Pons (tissue), 1 donor: ENCODE data around the gene DENND1A.

Experiments
- DNase-seq: peaks from one replicate; pipeline ENCODE4 v3.0.0-alpha.2; 2016; ENCODE audit warnings: low spot score

Gene DENND1A

GRCh38 chr9:123394291-123395235 lies 535.4 kb downstream of the DENND1A start:
- DNase-seq, result no peak

- DNase-seq, result no peak
These were observed 537.1 kb downstream of the DENND1A start for GRCh38 chr9:123392802-123393201.

- no peak for DNase-seq
These were observed 538.0 kb downstream of the DENND1A start for GRCh38 chr9:123391946-123392345.

DNA sequence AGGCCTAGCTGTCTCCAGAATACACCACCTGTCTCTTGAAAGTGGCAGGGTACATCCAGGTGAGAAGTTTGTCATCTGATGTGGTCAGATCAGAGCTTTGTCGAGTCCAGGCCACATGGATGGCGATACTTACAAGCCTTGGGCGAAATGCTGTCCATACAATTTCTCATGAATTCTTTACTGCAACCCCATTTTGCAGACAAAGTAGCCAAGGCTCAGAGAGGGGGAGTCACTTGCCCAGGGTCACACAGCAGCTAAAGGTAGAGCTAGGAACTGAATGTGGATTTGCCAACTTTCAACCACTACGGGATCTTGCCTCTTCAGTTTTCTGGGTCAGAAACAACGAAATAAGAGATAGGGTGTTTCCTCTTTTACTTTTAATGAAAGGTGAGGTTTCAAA lies 538.7 kb downstream of the DENND1A start:
- DNase-seq, result no peak

- no peak for DNase-seq
These were observed 539.4 kb downstream of the DENND1A start for GRCh38 chr9:123390337-123391135.

- no peak for DNase-seq
These were observed 540.2 kb downstream of the DENND1A start for GRCh38 chr9:123389698-123390097.

DNA sequence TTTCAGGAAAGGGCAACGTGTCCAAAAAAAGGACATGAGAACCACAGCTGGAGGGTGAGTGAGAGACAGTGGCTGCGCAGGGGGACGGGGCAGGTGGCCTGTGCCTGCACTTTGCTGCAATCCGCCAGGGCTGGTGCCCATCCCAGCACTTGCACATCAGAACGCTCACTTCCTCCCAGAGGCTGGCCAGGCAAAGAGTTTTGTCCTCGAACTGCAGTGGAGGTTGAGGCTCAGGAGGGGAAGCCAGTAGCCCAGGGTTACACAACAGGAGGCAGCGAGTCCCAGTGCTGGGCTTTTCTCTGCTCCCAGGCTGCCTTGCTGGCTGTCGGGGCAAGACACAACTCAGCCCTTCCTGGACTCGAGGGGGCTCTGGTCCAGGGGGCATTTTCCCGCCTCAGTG lies 540.9 kb downstream of the DENND1A start:
- no peak for DNase-seq

DNA sequence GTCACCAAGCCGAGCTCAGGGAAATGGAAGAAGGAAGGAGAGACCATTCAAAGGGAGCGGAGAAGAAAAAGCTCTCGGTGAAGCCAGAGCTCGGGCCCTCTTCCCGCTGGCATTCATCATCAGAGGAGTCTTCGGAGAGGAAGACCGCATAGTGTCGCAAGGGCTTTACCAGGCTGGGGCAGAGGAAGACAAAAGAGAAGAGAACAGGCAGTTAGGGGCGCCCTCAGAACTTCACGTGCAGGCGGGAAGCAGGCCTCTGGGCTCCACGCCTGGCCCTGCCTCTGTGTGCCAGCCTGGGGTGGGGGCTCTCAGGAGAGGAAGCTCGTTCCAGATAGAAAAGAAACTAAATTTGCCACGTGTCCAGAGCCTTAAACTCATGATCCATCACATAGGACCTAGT lies 542.2 kb downstream of the DENND1A start:
- DNase-seq, result no peak

- no peak for DNase-seq
These were observed 546.3 kb downstream of the DENND1A start for GRCh38 chr9:123383512-123384170.

DNA sequence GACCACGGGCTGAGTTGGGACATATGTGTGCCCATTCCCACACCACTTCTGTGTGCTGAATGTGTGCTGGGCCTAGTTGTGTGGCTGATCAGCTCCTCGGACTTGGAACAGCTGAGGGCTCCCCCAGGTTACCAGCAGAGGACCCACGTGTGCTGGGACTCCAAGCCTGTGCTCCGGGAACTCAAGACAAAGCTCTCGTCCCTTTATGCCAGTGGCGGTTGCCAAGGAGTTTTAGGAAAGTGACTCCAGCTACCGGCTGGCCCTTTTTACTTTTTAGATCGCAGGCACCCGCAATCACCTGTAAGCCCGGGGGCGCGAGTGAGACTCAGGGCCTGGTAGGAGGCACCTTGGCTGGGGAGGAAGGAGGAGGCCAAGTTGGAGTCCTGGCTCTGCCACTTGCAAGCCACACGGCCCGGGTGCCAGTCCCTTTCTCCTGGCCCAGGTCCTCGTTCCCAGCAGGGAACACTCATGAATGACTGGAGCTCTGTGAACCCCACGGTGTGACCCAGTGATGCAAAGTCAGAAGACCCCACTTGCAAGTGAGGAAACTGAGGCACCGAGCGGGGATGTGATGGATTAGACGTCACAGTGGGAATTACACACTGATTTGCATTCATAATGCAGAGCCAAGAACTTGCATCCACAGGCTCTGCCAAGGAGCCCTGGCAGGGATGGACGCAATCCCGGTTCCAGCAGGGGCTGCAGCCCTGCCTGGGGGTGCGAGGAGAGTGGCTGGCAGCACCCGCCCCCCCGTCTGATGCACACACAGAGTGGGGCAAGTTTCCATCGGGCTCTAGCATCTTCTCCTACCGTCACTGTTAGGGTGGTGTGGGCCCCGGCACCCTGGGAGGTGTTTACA lies 547.0 kb downstream of the DENND1A start:
- DNase-seq, result peak; percentile 31

GRCh38 chr9:123380852-123381705 lies 548.8 kb downstream of the DENND1A start:
- DNase-seq, result no peak

DNA sequence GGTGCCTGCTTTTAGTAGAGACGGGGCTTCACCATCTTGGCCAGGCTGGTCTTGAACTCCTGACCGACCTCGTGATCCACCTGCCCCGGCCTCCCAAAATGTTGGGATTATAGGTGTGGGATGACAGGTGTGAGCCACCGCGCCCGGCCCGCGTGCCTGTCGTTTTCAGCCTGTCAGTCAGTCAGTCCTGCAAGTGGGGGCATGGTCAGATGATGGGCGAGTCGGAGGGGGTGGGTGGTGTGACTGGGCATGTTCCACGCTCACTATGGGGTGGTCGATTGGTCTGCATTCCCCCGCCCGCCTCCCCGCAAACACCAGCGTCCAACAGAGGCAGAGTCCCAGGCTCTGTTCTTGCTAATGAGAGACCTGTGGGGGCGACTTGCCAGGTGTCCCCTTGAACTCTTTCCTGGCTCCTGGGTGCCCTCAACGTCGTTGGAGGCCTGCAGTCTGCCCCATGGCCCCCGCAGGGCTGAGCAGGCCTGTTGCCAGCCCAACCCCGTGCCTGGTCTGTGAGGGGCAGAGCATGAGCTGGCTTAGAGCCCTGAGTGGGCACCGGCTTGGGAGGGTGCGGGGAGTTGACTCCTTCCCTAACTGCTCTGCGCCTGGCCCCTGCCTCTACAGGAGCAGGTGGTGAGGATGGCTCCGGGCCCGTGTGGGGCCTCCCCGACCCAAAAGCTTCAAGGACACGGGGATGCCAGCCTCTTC lies 550.8 kb downstream of the DENND1A start:
- DNase-seq, result no peak

DNA sequence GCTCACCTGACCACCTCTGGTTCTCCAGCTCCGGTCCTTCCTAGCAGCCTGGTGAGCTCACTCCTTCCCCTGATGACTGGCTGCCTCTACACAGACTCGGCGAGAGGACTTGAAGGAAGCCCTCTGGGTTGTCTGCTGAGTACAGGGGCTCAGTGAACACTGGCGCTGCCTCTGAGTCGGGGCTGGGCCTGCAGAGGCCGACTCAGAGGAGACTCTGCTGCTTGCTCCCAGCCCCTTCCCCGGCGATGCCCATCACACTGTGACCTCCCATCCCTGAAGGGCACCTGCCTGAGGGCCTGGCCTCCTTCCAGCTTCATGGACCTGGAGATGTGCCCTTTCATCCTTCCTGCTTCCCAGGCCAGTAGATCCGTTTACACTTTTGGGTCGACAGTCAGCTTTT lies 551.9 kb downstream of the DENND1A start:
- no peak for DNase-seq

DNA sequence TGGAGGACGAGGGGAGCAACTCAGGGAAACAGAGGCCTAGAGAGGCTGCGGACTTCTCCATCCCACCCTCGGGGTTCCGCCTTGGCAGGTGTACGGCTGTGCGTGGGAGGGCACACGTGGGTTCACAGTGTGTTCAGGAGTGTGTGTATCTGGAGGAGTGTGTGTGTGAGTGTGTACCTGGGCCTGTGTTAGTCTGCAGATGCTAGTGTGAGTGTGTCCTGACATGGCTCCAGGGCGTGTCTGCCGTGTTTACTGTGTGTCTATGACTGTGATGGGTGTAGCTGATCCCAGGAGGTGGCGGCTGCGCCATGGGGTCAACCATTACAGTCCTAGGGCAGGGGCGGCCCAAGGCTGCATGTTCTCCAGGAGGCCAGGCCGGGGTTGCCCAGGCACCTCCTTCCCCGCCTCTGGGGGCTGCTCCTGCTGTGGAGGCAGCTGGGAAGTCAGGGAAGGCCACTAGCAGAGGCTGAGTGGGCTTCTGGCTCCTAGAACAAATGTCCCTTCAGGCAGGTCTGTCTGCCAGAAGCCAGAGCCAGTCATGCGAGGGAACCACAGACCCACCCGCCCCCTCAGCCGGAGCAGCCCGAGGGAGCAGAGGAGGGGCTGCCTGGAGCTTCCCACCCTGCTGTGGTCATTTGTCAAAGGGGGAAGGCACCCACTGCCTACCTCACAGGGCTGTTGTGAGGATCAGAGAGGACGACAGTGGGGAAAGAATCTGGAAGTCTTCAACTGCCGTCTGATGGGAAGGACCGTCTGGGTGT lies 552.5 kb downstream of the DENND1A start:
- DNase-seq, result no peak

DNA sequence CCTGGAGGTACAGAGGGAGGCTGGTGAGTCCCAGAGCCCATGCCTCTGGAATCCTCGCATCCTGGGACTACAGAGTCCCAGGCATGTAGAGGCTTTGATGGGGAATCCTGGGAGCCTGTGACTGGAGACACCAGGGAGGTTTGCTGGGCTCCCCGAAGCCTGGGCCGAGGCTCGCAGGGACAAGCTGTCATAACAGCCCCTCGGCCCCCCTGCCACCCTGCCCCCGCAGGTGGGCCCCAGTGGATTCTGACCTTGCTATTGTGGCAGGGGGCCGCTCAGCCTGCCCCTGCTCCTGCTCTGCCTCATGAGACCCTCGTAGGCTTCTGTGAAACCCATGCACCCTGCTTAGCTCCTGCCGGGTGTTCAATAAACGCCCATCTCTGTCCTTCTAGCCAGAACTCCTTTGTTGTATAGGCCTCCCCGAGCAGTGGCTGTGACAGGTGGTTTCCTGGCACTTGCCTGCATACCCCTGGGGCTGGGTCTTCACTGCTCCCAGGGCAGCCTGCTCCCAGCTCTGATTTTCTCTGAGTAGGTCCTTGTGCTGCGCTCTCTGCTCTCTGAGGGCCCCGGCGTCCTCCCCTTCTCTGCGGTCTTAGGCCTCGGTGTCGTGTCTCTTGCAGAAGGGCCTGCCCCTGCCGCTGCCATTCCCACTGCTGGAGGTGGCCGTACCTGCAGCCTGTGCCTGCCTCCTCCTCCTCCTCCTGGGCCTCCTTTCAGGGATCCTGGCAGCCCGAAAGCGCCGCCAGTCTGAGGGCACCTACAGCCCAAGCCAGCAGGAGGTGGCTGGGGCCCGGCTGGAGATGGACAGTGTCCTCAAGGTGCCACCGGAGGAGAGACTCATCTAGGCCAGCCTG lies 553.5 kb downstream of the DENND1A start:
- no peak for DNase-seq

- DNase-seq, result no peak
These were observed 554.3 kb downstream of the DENND1A start for GRCh38 chr9:123375469-123376132.

DNA sequence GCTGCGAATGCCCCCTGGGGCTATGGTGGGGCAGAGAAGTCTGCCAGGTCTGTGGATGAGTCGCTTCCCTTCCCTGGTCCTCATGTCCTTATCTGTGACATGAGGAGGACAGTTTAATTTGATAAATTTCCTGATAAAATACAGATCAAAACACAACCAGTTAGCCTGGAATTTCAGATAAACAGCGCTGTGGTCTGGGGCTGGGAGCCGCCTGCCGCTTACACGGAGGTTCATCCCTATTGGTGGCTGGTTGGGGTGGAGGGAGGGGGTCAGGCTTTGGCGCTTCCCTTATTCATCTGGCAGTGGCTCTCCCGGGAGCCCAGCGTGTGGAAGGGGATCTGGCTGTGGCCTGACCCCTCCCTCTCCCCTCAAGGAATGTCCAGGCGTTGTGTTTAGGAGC lies 556.0 kb downstream of the DENND1A start:
- no peak for DNase-seq
